Thyroid gland (tissue), 4 donors: ENCODE results near the gene LPAR2. TPM values are rescaled to one million over a fixed set of nuclear protein-coding genes. Genes with fewer than 3 reads are reported as not detected.

Experiments
- DNase-seq, 2 donors: peaks; one replicate each; pipeline ENCODE4 v3.0.0-alpha.2; 2019
- H3K27ac ChIP-seq, 3 donors: fragments of 200-600 bp; sonication (generic); 1 replicate in 2 of 3; 2 replicates in 1 of 3; pipeline ENCODE4 v1.5.1; 2016 to 2019; ENCODE audit warnings: mild to moderate bottlenecking in 1 of 3, moderate library complexity in 1 of 3
- H3K27me3 ChIP-seq: fragments of 200-600 bp; sonication (generic); one replicate; pipeline ENCODE4 v1.5.1; 2019
- H3K36me3 ChIP-seq, 2 donors: fragments of 200-600 bp; sonication (generic); one replicate each; pipeline ENCODE4 v1.5.1; 2016 to 2019
- H3K4me1 ChIP-seq, 2 donors: fragments of 200-600 bp; sonication (generic); one replicate each; pipeline ENCODE4 v1.5.1; 2017 to 2019
- H3K4me3 ChIP-seq, 3 donors: fragments of 200-600 bp; sonication (generic); replicated peaks in 1 of 3; 1 replicate in 2 of 3; 2 replicates in 1 of 3; pipeline ENCODE4 v1.5.1; 2016; ENCODE audit warnings: mild to moderate bottlenecking in 1 of 3
- H3K9me3 ChIP-seq: fragments of 200-600 bp; sonication (generic); one replicate; pipeline ENCODE4 v1.5.1; 2017
- POLR2A ChIP-seq, 2 donors: fragments of 450-650 bp; IDR thresholded peaks; one replicate each; pipeline ENCODE4 v1.6.1; 2017; ENCODE audit warnings: antibody characterized with exemption in 2 of 2, mild to moderate bottlenecking in 2 of 2, moderate library complexity in 1 of 2
- WGBS, 2 donors: methylation state at CpG; one replicate each; pipeline ENCODE4 v1.1.5; 2017; 5-methylcytosine and 5-hydroxymethylcytosine counted together
- intact Hi-C: fragments of 100-400 bp; cut with DNase I; formaldehyde crosslinking; loops from one replicate; pipeline ENCODE4 v1.15.1; 2023
- total RNA-seq, 4 donors: library from RNA; depleted of rRNA; stranded (reverse); fragments of >200 nt; gene quantifications; one replicate each; pipeline ENCODE4 v1.2.3, GENCODE V29; 2016
- TF ChIP-seq, protein P1 (sequence below), 6 experiments: fragments of 200-600 bp in 3 of 6; fragments of 450-650 bp in 3 of 6; sonication (generic) in 3 of 6; IDR thresholded peaks; one replicate each; pipeline ENCODE4 v1.5.1; 2016 to 2019; ENCODE audit warnings: antibody characterized with exemption in 6 of 6, mild to moderate bottlenecking in 2 of 6, inconsistent platforms in 1 of 6, moderate library complexity in 1 of 6

Gene LPAR2
- total RNA-seq, 4 donors from 2014 or later = 10.2 to 35.2 (median 22.9) TPM

DNA sequence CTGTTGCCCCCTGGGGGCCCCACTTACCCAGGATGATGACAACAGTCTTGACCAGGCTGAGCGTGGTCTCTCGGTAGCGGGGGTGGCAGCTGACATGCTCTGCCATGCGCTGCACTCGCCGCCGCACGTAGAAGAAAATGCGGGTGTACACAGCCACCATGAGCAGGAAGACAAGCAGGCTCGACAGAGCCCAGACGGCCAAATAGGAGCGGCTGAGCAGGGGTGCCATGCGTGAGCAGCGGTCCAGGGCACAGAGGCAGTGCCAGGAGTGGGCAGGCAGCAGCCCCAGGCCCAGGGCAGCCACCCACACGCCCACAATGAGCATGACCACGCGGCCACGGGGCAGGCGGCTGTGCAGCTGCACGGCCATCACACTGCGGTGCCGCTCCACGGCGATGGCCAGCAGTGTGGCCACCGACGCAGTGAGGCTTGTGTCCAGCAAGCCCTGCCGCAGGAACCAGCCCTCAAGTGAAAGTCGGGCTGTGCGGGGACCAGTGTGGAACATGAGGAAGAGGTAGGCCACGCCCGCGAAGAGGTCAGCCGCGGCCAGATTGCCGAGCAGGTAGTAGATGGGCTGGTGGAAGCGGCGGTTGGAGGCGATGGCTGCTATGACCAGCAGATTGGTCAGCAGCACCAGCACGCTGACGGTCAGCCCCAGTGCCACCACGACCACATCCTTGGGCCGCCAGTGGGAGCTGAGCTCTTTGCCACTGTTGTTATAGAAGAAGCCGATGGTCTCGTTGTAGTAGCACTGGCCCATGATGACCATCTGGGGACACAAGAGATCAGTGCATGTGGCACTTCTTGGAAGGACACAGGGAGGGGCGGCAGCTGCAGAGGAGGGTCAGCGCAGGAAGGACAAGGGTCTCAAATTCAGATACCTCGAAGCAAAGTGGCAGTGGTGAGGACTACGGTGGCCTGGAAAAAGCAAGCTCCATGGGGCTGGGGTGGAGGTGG, 1.2 kb downstream of the LPAR2 start:
- intact Hi-C loops = no loop called here
- peak overlapping the region in 2 of 3 donors; percentile 36 to 86 for H3K27ac ChIP-seq
- no peaks in the 10 kb centered on the region for H3K9me3 ChIP-seq
- H3K4me1 ChIP-seq = peaks cover 0 to 20% of the 10 kb centered on the region in 2 donors
- TF ChIP-seq, protein P1, sequence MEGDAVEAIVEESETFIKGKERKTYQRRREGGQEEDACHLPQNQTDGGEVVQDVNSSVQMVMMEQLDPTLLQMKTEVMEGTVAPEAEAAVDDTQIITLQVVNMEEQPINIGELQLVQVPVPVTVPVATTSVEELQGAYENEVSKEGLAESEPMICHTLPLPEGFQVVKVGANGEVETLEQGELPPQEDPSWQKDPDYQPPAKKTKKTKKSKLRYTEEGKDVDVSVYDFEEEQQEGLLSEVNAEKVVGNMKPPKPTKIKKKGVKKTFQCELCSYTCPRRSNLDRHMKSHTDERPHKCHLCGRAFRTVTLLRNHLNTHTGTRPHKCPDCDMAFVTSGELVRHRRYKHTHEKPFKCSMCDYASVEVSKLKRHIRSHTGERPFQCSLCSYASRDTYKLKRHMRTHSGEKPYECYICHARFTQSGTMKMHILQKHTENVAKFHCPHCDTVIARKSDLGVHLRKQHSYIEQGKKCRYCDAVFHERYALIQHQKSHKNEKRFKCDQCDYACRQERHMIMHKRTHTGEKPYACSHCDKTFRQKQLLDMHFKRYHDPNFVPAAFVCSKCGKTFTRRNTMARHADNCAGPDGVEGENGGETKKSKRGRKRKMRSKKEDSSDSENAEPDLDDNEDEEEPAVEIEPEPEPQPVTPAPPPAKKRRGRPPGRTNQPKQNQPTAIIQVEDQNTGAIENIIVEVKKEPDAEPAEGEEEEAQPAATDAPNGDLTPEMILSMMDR (IDR thresholded peaks at IDR 0.05) = no peak
- no peak for TF ChIP-seq POLR2A (IDR thresholded peaks at IDR 0.05)
- peaks cover 0 to 6% of the 10 kb centered on the region in 2 donors for H3K36me3 ChIP-seq
- DNase-seq = no peak
- H3K27me3 ChIP-seq = no peaks in the 10 kb centered on the region
- H3K4me3 ChIP-seq = peak overlapping the region in 1 of 3 donors; percentile 66
- 93% methylated on average over 30 to 38 of the region's 48 CpGs for WGBS, 2 donors

DNA sequence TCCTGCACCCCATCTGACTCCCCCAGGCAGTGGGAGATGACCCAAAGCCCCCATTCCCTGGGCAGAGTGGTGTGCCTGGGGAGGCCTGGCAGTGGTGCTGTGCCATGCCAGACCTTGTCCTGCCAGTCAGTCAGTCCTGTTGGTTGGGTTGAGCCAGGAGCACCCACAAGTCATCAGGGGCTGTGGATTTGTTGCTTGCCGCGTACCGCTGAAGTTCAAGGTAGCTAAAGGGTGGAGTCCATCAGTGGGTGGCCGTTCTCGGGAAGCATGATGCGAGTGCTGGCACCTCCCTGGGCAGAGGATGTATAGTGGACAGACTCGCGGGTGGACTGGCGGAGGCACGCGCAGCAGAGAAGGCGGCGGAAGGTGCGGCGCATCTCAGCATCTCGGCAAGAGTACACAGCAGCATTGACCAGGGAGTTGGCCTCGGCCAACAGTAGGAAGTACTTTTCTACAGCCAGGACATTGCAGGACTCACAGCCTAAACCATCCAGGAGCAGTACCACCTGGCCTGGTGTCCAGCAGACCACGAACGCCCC, 3.9 kb downstream of the LPAR2 start:
- peaks cover 0 to 6% of the 10 kb centered on the region in 2 donors for H3K36me3 ChIP-seq
- no peaks in the 10 kb centered on the region for H3K9me3 ChIP-seq
- intact Hi-C loops = no loop called here
- TF ChIP-seq, protein P1 (IDR thresholded peaks at IDR 0.05) = no peak
- TF ChIP-seq POLR2A (IDR thresholded peaks at IDR 0.05) = no peak
- H3K27ac ChIP-seq = no peak overlapping the region
- H3K27me3 ChIP-seq = no peaks in the 10 kb centered on the region
- WGBS, 2 donors = 94 to 95% methylated on average over 14 to 19 of the region's 19 CpGs
- DNase-seq = no peak
- peaks cover 1 to 23% of the 10 kb centered on the region in 2 donors for H3K4me1 ChIP-seq
- no peak overlapping the region for H3K4me3 ChIP-seq

DNA sequence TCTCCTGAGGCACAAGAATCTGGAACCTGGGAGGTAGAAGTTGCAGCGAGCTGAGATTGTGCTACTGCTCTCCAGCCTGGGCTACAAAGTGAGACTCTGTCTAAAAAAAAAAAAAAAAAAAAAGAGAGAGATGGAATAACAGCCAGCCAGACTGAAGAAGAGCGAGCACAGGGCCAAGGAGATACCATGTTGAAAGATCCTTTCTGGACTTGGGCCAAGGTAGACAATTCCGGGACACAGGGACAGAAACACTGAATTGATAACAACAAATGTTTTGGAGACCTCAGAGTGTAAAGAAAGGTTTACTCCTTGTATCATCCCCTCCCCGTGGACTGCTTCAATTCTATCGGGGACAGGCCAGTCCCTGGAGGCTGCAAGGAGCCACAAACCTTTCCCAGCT, 4.6 kb downstream of the LPAR2 start:
- Histone ChIP-seq H3K36me3 (peaks cover 0 to 6% of the 10 kb centered on the region in 2 donors), H3K4me1 (peaks cover 5 to 26% of the 10 kb centered on the region in 2 donors), H3K27me3 (no peaks in the 10 kb centered on the region), H3K27ac (no peak overlapping the region), H3K4me3 (no peak overlapping the region), H3K9me3 (no peaks in the 10 kb centered on the region)
- TF ChIP-seq, protein P1 (IDR thresholded peaks at IDR 0.05) = no peak
- no peak for TF ChIP-seq POLR2A (IDR thresholded peaks at IDR 0.05)
- DNase-seq = no peak
- intact Hi-C loops = no loop called here
- WGBS, 2 donors = 84 to 90% methylated on average over 5 of the region's 5 CpGs

DNA sequence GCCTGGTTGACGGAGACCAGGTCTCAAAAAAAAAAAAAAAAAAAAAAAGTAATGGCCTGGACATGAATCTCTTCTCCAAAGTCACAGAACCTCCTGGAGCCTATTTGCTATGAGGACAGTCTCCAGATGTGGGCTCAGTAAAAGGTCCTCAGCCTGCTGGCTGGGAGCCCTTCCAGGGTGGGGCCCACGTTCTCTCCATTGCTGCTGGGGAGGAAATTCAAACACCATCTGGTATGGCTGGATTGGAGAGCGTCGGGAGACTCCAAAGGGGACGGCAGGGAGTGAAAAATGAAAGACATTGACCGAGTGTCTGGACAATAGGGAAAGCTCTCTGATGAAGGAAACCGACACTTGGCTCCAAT, 8.2 kb downstream of the LPAR2 start:
- Histone ChIP-seq H3K27me3 (no peaks in the 10 kb centered on the region), H3K4me1 (peaks cover 32% of the 10 kb centered on the region in 2 donors), H3K27ac (no peak overlapping the region), H3K4me3 (no peak overlapping the region), H3K9me3 (no peaks in the 10 kb centered on the region), H3K36me3 (peaks cover 0 to 6% of the 10 kb centered on the region in 2 donors)
- TF ChIP-seq, protein P1 (IDR thresholded peaks at IDR 0.05) = no peak
- no peak for TF ChIP-seq POLR2A (IDR thresholded peaks at IDR 0.05)
- no peak for DNase-seq
- 80 to 82% methylated on average over 7 of the region's 7 CpGs for WGBS, 2 donors
- intact Hi-C loops = no loop called here
